Activated naive CD8-positive, alpha-beta T cell treated with anti-CD3 and anti-CD28 coated beads, Interleukin-2, amount 10 ng/mL, durations not matched to agents 7 days and 5 days (primary cell): ENCODE measurements around the gene TIMM23. TPM values are rescaled to one million over a fixed set of nuclear protein-coding genes. Genes with fewer than 3 reads are reported as not detected.

Source experiments
- total RNA-seq, 2 experiments: library from RNA; stranded (reverse); gene quantifications; one replicate each; pipeline ENCODE4 v1.2.3, GENCODE V29; 2021

The TIMM23 gene
- total RNA-seq, 2 experiments from 2014 or later = 42.7 to 43.8 TPM

Other genes with a start within 250 kb of the TIMM23 start
- 10 to 100 TPM; 43.6 to 44.7 TPM for gene WASHC2C, start 245.2 kb upstream of the TIMM23 start, total RNA-seq
- 10 to 100 TPM; 25.0 to 30.1 TPM for gene AGAP4, start 125.0 kb upstream of the TIMM23 start, total RNA-seq
- 100 to 1,000 TPM; 102 to 106 TPM for gene NCOA4, start 58.1 kb downstream of the TIMM23 start, total RNA-seq
- not detected for gene MSMB, start 73.8 kb downstream of the TIMM23 start, total RNA-seq